ENCODE results near the gene SMARCA1.

DNA sequence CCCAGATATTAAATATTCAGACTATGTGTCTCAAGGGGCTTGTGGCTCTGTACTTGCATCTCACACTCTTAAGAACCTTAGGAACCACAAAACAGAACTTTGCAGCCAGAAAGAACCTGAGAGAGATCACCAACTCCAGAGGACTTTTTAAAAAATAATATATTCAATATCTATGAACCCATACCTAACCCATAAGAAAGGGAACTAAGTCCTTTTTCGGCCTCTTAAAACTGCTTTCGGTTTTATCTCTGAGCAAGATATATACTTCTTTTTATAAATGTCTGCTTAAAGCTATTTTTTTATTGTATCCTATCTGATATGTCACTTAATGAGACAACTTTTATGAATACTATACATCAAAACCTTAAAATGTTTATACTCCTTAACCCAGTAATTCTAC, 10.9 kb downstream of the SMARCA1 start:
- TF ChIP-seq, protein P1, sequence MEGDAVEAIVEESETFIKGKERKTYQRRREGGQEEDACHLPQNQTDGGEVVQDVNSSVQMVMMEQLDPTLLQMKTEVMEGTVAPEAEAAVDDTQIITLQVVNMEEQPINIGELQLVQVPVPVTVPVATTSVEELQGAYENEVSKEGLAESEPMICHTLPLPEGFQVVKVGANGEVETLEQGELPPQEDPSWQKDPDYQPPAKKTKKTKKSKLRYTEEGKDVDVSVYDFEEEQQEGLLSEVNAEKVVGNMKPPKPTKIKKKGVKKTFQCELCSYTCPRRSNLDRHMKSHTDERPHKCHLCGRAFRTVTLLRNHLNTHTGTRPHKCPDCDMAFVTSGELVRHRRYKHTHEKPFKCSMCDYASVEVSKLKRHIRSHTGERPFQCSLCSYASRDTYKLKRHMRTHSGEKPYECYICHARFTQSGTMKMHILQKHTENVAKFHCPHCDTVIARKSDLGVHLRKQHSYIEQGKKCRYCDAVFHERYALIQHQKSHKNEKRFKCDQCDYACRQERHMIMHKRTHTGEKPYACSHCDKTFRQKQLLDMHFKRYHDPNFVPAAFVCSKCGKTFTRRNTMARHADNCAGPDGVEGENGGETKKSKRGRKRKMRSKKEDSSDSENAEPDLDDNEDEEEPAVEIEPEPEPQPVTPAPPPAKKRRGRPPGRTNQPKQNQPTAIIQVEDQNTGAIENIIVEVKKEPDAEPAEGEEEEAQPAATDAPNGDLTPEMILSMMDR (IDR thresholded peaks at IDR 0.05): no peak
- no peak for TF ChIP-seq EZH2 (IDR thresholded peaks at IDR 0.05; ENCODE audit: borderline replicate concordance, insufficient read depth, low read depth, low read length, poor library complexity, severe bottlenecking)
